GM19239 (cell line): ENCODE data around the gene MYADM.

Experiments
- DNase-seq: peaks from one replicate; pipeline ENCODE4 v3.0.0; 2011; ENCODE audit warnings: low spot score; ENCODE audit not compliant: insufficient read length
- FAIRE-seq: peaks from 2 replicates; lab custom pipeline; 2011; peaks lifted over from hg19 to GRCh38; lab: Jason Lieb, UNC

MYADM gene

DNA sequence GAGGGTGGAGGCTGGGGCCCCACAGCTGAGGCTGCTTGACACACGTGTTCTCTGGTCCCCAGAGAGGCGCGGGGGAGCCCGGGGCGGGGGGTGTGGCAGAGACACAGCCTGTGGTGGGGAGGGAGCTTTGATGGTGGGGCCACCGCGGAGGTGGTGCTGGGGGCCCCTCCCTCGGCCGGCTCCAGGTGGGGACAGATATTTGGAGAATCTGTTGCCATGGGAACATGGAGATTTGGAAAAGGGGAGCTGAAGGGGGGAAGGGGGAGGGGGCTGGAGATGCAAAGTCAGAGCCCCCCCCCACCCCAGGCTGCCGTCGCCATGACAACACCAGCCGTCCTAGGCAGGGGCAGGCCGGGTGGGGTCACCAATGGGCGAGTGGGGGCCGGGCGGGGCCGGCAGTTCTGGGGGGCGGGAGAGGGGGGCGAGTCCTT, 15.6 kb downstream of the MYADM start:
- DNase-seq (no peak), FAIRE-seq (no peak)

DNA sequence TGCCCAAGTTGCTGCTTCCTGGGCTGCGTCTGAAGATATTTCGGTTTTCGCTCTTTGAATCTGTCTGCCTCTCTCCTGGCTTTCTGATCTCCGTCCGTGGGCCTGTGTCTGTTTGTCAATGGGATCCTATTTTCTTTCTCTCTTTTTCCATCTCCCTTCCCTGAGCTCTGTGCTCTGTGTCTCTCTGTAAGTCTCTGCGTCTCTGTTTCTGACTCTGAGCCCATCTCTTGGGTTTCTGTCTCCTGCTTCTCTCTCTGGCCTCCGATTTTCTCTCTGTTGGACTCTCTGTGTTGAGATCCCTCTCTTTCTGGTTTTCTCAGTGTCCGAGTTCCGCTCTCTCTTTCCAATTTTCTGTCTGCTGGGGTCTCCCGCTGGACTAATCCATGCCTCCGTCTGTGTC, 16.1 kb downstream of the MYADM start:
- FAIRE-seq (no peak), DNase-seq (no peak)

DNA sequence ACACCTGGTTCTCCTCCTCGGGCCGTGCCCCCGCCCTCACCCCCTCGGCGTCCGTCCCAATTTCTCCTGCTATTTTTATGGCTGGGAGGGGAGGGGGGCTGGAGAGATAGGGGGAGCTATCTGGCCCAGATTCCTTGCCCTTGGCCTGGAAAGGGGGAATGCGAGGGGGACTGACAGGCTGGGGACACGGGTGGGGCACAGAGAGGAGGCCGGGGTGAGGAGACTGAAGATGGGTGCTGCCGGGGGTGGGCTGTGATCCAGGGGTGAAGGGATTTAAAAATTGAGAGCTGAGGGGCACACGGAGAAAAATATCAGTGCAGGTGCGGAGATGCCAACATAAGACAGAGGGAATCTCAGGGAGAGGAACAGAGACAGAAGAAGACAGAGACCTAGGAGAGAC, 16.6 kb downstream of the MYADM start:
- FAIRE-seq, result no peak
- DNase-seq, result no peak

DNA sequence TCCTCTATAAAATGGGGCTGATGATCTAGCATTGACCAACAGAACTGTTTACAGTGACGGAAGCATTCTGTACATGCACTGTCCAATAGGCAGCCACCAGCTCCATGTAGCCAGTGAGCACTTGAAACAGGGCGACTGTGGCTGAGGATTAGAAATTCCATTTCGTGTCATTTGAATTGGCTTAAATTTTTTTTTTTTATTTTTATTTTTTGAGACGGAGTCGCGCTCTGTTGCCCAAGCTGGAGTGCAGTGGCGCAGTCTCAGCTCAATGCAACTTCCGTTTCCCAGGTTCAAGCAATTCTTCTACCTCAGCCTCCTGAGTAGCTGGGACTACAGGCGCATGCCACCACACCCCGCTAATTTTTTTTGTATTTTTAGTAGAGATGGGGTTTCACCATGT, 17.4 kb downstream of the MYADM start:
- DNase-seq (no peak), FAIRE-seq (no peak)

DNA sequence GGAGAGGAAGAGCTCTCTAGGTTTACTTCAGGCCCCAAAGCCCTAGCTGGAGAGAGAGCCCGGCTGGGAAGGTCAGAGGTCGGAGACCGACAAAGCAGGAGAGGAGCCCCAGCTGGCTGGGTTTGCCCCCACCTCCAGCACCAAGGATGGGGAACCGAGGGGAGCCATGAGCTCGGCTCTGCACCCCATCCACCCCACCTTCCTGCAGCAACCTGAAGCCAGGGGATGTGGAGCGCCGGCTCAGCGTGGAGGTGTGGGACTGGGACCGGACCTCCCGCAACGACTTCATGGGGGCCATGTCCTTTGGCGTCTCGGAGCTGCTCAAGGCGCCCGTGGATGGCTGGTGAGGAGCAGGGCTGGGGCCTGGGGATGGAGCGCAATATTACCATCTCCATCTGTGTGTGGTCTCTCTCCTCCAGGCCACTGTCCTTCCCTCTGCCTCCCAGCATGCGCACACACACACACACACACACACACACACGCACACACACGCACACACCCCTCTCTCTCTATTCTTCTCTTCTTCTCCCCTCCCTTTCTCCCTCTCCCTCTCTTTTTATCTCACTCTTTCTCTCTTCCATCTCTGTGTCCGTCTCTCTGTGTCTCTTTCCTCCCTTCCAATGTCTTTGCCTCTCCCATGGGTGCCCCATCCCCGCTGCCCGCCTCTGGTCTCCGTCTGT, 24.8 kb downstream of the MYADM start:
- FAIRE-seq (no peak), DNase-seq (no peak)

DNA sequence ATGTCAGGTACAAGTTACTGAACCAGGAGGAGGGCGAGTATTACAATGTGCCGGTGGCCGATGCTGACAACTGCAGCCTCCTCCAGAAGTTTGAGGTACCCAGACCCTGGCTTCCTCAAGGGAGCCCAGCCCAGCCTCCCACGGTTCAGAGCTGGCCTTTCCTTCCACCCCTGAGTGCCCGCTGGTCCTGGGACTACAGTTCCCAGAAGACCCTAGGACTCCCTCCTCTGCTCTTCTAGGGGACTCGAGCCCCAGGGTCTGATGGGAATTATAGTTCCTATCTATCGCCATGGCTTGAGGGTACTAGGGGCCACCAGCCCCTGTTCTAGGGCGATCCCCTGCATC, 25.3 kb downstream of the MYADM start:
- FAIRE-seq, result no peak
- no peak for DNase-seq

DNA sequence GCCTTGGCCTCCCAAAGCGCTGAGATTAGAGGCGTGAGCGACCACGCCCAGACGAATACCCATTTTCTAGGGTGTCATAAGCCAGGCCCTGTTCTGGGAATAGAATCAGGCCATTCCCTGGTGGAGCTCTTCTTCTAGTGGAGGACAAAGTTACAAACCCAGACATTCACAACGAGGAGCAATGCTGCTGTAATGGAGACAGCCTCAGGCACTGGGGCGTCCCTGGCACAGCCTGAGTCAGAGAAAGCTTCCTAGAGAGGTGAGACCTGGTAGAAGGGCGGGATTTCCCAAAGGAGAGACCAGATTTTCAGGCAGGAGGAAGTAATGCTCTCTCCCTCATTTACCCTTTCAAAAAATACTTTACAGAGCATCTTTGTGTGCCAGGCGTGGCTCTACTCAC, 27.0 kb downstream of the MYADM start:
- DNase-seq (no peak), FAIRE-seq (no peak)

DNA sequence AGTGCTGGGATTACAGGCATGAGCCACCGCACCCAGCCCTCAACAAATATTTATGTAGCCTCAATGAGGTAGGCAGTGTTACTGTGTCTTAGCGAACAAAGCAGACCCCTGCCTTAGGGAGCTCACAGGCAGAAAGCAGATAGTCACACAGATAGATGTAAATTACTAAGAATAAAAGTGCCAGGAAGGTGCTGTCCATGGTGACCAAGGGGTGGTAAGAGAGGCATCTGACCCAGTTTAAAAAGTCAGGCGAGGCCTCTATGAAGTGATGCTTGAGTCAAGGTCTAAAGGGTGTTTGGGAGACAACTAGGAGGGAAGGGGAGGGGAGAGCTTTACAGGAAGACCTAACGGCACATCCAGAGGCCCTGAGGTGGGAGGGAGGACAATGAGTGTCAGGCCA, 29.0 kb downstream of the MYADM start:
- FAIRE-seq (no peak), DNase-seq (no peak)

DNA sequence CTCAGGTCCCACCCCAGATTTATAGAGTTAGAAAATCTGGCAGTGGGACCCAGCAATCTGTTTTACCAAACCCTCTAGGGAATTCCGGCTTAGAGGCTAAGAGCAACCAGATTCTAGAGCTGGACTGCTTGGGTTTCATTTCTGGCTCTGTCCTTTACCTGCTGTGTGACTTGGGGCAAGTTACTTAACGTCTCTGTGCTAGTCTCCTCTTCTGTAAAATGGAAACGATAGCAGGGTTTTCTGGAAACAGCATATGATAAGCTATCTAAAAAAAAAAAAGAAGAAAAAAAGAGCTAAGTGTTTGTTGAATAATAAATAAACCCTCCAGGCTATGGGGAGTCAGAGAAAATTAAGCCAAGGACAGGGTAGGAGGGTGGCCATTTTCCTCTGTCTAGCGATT, 29.8 kb downstream of the MYADM start:
- DNase-seq, result no peak
- no peak for FAIRE-seq

DNA sequence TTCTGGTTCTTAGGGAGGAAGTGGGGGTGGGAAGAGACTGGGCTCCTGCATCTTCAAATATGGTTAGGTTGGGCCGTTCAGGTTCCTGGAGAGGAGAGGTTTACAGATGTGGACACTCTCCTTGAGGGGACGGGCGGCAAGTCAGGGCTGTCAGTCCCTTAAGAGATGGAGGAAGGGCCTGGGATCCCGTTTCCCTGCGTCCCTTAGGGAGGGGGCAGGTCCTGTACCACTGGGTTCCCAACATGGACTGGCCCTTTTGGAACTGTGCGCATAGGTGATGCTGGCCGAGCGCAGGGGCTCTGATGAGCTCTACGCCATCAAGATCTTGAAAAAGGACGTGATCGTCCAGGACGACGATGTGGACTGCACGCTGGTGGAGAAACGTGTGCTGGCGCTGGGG, 30.5 kb downstream of the MYADM start:
- DNase-seq (no peak), FAIRE-seq (no peak)

DNA sequence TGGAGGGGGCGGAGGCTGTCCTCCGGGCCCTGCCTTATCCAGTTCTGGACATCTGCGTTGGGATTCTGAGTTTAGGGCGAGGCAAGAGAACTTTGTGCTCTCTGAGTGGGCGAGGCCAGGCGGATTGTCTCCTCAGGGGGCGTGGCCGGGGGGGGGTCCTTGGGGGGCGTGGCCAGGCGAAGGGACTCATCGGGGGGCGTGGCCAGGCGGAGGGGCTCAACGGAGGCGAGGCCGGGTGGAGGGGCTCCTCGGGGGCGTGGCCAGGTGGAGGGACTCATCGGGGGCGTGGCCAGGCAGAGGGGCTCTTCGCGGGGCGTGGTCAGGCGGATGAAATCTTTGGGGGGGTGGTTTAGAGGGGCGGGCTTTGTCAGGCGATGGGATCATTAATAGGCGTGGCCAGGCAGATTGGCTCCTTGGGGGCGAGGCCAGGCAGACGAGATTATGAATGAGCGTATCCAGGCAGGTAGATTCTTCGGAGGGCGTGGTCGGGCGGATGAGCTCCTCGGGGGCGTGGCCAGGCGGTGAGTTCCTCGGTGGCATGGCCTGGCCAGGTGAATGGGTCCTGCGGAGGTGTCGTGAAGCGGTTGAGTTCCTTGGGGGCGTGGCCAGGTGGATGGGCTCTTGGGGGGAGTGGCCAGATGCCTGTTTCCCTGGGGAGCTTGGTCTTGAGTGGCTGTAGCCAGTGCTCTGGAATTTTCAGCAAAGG, 31.1 kb downstream of the MYADM start:
- DNase-seq (no peak), FAIRE-seq (no peak)

DNA sequence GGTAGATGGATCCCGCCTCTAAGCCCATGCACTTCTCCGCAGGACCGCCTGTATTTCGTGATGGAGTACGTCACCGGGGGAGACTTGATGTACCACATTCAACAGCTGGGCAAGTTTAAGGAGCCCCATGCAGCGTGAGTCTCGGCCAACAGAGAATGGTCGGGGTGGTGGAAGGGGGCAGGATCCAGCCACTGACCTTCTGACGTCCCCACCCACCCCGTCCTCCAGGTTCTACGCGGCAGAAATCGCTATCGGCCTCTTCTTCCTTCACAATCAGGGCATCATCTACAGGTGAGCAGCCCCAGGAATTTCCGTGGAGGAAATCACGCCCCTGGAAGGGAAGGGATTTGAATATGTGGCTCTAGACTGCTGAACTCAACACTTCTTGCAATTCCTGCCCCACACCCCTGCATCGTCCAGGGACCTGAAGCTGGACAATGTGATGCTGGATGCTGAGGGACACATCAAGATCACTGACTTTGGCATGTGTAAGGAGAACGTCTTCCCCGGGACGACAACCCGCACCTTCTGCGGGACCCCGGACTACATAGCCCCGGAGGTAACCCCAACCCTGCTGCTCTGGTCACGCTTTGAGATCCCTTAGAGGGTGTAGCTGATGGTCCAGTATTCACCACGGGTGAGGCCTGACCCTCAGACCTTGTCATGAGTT, 32.6 kb downstream of the MYADM start:
- DNase-seq (no peak), FAIRE-seq (no peak)

DNA sequence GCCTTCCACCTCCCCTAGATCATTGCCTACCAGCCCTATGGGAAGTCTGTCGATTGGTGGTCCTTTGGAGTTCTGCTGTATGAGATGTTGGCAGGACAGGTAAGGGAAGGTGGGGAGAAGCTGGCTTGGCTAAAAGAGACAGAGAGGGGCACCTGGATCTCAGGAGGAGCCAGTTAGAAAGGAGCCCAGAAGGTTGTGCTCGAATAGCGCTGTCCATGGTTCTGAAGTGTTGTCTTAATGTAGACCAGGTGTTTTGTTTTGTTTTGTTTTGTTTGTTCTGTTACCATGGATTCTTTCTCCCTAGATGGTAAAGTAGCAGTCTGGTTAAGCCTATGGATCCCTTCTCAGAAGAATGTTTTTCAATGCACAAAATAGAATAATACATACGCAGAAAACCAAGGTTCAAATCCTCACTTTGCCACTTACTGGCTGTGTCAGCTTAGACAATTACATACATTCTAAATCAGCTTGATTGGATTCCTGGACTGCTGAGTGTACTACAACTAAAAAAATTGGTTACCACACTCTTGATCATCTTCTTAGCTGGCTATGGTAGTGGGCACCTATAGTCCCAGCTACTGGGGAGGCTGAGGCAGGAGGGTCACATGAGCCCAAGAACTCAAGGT, 35.5 kb downstream of the MYADM start:
- FAIRE-seq (no peak), DNase-seq (no peak)

DNA sequence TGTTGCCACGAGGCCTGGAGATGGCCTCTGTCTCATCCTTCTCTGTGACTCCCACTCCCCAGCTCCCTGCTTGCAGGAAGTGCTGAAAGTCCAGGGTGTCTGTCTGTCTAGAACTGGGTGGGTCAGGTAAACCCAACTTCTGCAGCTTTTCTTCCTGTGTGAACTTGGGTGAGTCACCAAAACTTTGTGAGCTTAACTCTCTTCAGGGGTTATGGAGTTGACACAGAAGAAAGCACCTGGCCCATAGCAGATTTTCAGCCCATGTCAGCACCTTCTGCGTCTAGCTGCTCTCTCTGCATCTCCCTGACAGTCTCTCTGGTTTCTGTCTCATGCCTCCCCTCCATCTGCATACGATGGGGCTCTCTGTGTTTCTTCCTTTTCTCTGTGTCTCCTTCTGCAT, 37.2 kb downstream of the MYADM start:
- DNase-seq (no peak), FAIRE-seq (no peak)

DNA sequence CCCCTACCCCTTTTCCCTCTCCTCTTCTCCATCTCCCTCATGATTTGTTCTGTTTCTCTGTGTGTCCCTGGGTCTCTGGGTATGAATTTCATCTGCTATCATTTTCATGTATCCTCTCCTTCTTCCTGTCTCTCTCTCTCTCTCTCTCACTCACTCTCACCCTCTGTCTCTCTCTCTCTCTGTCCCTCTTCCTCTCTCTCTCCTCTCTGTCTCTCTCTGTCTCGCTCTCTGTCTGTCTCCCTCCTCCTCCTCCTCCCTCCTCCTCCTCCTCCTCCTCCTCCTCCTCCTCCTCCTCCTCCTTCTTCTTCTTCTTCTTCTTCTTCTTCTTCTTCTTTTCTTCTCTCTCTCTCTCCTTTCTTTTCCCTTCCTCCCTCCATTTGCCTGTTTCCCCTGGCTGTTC, 38.1 kb downstream of the MYADM start:
- FAIRE-seq (no peak), DNase-seq (no peak)

DNA sequence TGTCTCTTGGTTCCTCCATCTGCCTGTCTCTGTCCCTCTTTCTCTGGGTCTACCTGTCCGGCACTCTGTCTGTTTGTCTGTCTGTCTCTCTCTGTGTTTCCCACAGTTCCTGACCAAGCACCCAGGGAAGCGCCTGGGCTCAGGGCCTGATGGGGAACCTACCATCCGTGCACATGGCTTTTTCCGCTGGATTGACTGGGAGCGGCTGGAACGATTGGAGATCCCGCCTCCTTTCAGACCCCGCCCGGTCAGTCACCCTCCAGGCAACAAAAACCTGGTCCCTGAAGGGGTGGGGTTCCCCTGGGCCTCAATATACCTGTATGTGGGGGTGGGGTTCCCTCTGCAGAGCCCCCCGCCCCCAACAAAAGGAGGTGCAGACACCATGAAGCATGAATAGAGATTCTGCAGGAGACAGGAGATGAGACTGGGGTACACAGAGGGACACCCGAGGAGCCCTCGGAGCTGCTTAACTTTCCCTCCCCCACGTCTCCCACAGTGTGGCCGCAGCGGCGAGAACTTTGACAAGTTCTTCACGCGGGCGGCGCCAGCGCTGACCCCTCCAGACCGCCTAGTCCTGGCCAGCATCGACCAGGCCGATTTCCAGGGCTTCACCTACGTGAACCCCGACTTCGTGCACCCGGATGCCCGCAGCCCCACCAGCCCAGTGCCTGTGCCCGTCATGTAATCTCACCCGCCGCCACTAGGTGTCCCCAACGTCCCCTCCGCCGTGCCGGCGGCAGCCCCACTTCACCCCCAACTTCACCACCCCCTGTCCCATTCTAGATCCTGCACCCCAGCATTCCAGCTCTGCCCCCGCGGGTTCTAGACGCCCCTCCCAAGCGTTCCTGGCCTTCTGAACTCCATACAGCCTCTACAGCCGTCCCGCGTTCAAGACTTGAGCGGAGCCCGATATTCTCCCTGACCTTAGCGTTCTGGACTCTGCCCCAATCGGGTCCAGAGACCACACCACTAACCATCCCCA, 38.8 kb downstream of the MYADM start:
- FAIRE-seq (no peak), DNase-seq (peak; percentile 91)

DNA sequence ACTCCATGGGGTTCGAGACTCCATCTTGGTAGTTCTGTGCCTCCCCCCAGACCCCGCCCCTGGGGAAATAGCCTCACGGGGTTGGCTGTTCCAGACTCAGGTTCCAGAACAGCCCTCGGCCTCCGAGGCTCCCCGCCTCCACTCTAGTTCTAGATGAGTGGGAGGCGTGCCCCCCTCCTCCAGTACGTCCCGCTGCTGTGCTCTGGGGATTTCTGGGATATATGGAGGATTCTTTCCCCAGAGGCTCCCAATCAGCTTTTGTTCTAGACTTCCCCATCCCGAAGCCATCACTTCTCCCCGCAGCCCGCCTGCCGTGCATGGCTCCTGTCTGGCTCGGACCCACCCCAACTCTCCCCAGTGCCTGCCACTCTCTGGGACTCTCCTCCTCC, 39.5 kb downstream of the MYADM start:
- no peak for FAIRE-seq
- DNase-seq, result no peak

DNA sequence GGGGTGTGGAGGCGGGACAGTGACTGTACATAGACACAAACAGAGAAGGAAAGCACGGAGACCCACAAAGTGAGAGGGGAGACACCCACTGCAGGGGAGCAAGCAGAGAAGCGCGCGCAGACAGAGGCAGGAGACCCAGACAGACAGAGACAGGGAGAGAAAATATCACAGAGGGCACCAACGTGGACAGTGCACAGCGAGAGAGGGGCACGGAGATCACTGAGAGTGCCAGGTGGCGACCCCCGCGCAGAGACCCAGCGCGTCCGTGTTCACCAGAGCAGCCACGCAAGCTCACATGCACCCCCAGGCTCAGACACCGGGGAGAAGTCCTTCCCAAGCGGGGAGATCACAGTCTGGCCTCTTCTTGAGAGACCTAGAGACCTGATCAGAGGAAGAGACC, 40.0 kb downstream of the MYADM start:
- FAIRE-seq, result no peak

DNA sequence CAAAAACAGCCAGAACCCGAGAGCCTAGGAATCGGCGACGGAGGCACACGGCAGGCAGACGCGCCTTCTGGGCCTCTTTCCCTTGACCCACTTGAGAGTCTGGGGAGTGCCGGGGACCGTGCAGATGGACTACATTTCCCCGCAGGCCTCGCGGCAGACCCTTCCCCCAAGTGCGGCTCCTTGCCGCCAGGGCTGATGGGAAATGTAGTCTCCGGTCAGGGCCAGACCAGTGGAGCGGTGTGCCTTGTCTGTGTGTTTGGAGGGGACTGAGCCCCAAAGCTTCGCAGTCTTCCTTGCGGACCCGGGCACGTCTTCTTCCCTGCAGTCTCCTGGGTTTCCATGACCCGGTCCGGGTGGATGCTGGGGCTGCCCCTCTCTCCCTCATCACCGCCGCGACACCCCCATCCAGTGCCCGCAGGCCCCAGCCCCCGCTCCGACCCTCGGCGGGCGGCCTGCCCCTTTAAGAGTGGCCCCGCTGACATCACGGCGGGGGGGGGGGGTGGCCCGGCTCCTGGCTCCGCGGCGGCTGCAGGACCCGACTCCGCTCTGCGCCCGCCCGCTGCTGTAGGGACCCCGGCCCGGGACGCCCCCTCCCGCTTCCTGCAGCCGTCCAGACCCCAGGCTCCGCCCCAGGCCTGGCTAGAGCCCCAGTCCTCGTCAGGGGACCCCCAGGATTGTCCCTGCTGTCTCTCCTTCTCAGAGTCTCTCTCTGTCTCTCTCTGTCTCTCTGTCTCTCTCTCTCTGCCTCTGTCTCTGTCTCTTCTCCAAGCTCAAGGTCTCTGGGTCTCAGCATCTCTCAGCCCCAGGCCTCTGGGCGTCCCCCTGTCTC, 40.6 kb downstream of the MYADM start:
- DNase-seq (peak; percentile 78), FAIRE-seq (no peak)

More for the DNA sequence above, 40.0 kb downstream of the MYADM start:
- DNase-seq, result no peak
